ENCODE measurements around the gene CDC37.

GRCh38 chr19:10406191-10406590 lies 2.8 kb upstream of the CDC37 start:
- TF ChIP-seq, protein P1, sequence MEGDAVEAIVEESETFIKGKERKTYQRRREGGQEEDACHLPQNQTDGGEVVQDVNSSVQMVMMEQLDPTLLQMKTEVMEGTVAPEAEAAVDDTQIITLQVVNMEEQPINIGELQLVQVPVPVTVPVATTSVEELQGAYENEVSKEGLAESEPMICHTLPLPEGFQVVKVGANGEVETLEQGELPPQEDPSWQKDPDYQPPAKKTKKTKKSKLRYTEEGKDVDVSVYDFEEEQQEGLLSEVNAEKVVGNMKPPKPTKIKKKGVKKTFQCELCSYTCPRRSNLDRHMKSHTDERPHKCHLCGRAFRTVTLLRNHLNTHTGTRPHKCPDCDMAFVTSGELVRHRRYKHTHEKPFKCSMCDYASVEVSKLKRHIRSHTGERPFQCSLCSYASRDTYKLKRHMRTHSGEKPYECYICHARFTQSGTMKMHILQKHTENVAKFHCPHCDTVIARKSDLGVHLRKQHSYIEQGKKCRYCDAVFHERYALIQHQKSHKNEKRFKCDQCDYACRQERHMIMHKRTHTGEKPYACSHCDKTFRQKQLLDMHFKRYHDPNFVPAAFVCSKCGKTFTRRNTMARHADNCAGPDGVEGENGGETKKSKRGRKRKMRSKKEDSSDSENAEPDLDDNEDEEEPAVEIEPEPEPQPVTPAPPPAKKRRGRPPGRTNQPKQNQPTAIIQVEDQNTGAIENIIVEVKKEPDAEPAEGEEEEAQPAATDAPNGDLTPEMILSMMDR (IDR thresholded peaks at IDR 0.05), result no peak
- TF ChIP-seq EP300 (IDR thresholded peaks at IDR 0.05) (no peak), POLR2A (IDR thresholded peaks at IDR 0.05) (no peak)

All from tibial nerve (tissue), 4 donors.